Type B pancreatic cell (in vitro differentiated cells): ENCODE results near the gene RAB4B. TPM values are rescaled to one million over a fixed set of nuclear protein-coding genes. Genes with fewer than 3 reads are reported as not detected.

Experiments used
- DNase-seq: peaks from one replicate; pipeline ENCODE4 v3.0.0; 2021; ENCODE audit warnings: mixed read lengths; ENCODE audit not compliant: unreplicated experiment; ENCODE audit errors: extremely low spot score
- H3K27ac Mint-ChIP-seq: 2 replicates; pipeline ENCODE4 v1.8.0; 2021; ENCODE audit warnings: mild to moderate bottlenecking, mixed read lengths
- H3K27me3 Mint-ChIP-seq: 2 replicates; pipeline ENCODE4 v1.8.0; 2021; ENCODE audit warnings: mixed read lengths
- H3K36me3 Mint-ChIP-seq: 2 replicates; pipeline ENCODE4 v1.8.0; 2021; ENCODE audit warnings: mixed read lengths
- H3K4me1 Mint-ChIP-seq: one replicate; pipeline ENCODE4 v1.8.0; 2021; ENCODE audit warnings: mixed read lengths; ENCODE audit not compliant: unreplicated experiment
- H3K4me3 Mint-ChIP-seq: 2 replicates; pipeline ENCODE4 v1.8.0; 2021; ENCODE audit warnings: mild to moderate bottlenecking, mixed read lengths
- H3K9me3 Mint-ChIP-seq: 2 replicates; pipeline ENCODE4 v1.8.0; 2021; ENCODE audit warnings: mixed read lengths
- CTCF ChIP-seq: fragments of 200-600 bp; sonication (generic); conservative IDR thresholded peaks from 2 replicates; pipeline ENCODE4 v1.5.0; 2021; ENCODE audit warnings: antibody characterized with exemption, mild to moderate bottlenecking
- total RNA-seq: library from RNA; stranded (reverse); gene quantifications from 2 replicates; pipeline ENCODE4 v1.2.1, GENCODE V29; 2021; ENCODE audit warnings: low replicate concordance

Gene RAB4B
- total RNA-seq, 1 donor from 2014 or later, result 10.4 TPM

DNA sequence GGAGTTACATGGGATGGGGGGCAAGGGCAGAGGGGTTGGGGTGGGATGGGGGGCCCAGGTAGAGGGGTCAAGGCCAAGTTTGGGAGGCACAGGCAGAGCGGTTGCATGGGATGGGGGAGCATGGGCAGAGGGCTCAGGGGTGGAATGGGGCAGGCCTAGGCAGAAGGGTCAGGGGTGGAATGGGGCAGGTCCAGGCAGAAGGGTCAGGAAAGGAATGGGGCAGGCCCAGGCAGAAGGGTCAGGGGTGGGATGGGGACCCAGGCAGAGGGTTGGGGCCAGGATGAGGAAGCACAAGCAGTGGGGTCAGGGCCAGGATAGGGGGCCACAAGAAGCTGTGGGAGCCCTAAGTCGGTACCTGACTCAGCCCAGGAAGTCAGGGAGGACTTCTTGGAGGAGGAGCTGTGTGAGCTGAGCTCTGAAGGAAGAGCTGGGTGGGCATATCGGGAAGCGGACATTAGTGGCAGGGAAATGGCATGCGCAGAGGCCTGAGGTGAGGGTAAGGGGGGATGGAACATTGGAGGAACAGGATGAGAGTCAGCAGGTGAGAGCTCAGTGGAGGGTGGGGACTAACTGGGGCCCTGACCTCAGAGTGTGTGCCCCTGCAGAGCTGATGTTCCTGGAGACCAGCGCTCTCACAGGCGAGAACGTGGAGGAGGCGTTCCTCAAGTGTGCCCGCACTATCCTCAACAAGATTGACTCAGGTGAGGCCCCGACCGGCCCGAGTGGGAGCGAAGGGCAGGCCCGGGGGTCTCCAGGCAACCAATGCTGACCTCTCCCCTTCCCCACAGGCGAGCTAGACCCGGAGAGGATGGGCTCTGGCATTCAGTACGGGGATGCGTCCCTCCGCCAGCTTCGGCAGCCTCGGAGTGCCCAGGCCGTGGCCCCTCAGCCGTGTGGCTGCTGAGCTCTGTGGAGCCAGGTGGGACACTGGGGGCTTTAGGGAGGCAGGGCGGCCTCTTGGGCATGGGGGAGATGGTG, 8.3 kb downstream of the RAB4B start:
- H3K27me3 Mint-ChIP-seq, result no peaks in the 10 kb centered on the region
- H3K27ac Mint-ChIP-seq, result no peak overlapping the region
- H3K4me3 Mint-ChIP-seq, result no peak overlapping the region
- peaks cover 4% of the 10 kb centered on the region for H3K36me3 Mint-ChIP-seq
- TF ChIP-seq CTCF, result no peak
- peaks cover 2% of the 10 kb centered on the region for H3K4me1 Mint-ChIP-seq
- no peak for DNase-seq
- no peaks in the 10 kb centered on the region for H3K9me3 Mint-ChIP-seq

GRCh38 chr19:40791349-40791748, 13.3 kb downstream of the RAB4B start:
- Mint-ChIP-seq H3K4me1 (peaks cover 11% of the 10 kb centered on the region), H3K9me3 (no peaks in the 10 kb centered on the region), H3K27me3 (no peaks in the 10 kb centered on the region), H3K36me3 (no peaks in the 10 kb centered on the region), H3K27ac (no peak overlapping the region), H3K4me3 (no peak overlapping the region)
- no peak for TF ChIP-seq CTCF
- no peak for DNase-seq

DNA sequence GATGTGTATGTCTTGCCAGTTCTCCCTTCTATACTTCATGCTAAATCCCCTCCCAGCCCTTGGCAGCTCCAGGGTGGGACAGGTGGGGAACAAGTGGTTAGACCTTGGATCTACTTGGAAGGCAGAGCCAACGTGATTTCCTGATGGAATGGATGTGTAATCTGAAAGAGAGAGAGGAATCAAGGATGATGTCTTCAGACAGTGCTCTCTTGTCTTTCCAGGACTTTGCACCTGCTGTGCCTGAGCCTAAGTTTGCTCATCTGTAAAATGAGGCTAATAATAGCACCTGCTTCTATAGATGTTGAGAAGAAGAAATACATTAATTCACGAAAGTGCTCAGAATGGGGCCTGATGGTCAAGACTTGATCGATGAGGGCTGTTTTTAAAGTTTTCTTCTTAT, 13.9 kb downstream of the RAB4B start:
- Mint-ChIP-seq H3K9me3 (no peaks in the 10 kb centered on the region), H3K4me1 (peaks cover 11% of the 10 kb centered on the region), H3K27me3 (no peaks in the 10 kb centered on the region), H3K4me3 (no peak overlapping the region), H3K27ac (peak overlapping the region; percentile 89), H3K36me3 (no peaks in the 10 kb centered on the region)
- no peak for TF ChIP-seq CTCF
- no peak for DNase-seq

DNA sequence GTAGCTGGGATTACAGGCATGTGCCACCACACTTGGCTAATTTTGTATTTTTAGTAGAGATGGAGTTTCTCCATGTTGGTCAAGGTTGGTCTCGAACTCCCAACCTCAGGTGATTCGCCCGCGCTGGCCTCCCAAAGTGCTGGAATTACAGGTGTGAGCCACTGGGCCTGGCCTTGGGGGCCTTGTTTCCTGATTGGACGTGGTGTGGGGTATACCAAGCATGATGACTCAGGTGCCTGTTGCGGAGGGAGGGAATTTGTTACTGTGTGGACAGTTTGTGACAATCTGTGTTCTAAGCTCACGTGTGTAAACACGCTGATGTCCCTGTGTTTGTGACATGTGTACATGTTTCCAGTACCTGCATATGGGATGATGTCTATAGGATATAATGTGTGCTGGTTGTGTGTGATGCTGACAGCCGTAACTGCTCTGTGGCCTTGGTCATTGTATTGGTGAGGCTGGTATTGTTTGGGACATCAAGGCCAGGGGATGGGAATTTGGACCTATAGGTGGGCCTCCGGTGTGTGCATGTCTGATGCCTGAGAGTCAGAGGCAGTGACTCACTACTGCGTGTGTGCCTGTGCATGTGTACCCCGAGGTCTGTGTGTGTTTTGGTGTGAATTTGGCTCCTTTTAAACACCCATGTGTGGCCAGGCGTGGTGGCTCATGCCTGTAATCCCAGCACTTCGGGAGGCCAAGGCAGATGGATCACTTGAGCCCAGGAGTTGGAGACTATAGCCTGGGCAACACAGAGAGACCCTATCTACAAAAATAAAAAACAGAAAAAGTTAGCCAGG, 19.3 kb downstream of the RAB4B start:
- TF ChIP-seq CTCF, result no peak
- DNase-seq, result no peak
- peak overlapping the region; percentile 16 for H3K4me3 Mint-ChIP-seq
- no peaks in the 10 kb centered on the region for H3K36me3 Mint-ChIP-seq
- H3K9me3 Mint-ChIP-seq, result no peaks in the 10 kb centered on the region
- H3K27me3 Mint-ChIP-seq, result no peaks in the 10 kb centered on the region
- peak overlapping the region; percentile 98 for H3K27ac Mint-ChIP-seq
- H3K4me1 Mint-ChIP-seq, result peaks cover 15% of the 10 kb centered on the region

- Mint-ChIP-seq H3K27ac (peak overlapping the region; percentile 98), H3K4me1 (peaks cover 21% of the 10 kb centered on the region), H3K4me3 (peak overlapping the region; percentile 95), H3K36me3 (no peaks in the 10 kb centered on the region), H3K27me3 (no peaks in the 10 kb centered on the region), H3K9me3 (no peaks in the 10 kb centered on the region)
- DNase-seq, result no peak
- peak; percentile 64 for TF ChIP-seq CTCF
These were observed 20.1 kb downstream of the RAB4B start for GRCh38 chr19:40797963-40798682.
